Astrocyte (in vitro differentiated cells and primary cell): ENCODE results near the gene HNMT. TPM values are rescaled to one million over a fixed set of nuclear protein-coding genes. Genes with fewer than 3 reads are reported as not detected.
A peak's percentile ranks its signal among the peaks of the same experiment; 100 is the strongest.

Source experiments
- DNase-seq: peaks from one replicate; pipeline ENCODE4 v3.0.0-alpha.2; 2010; ENCODE audit warnings: low read depth
- FAIRE-seq: peaks from 2 replicates; lab custom pipeline; 2011; peaks lifted over from hg19 to GRCh38; lab: Jason Lieb, UNC
- H2AFZ ChIP-seq: 2 replicates; pipeline ENCODE4 v1.6.0; 2012; ENCODE audit warnings: low read depth, low read length, inconsistent platforms
- H3K27ac ChIP-seq: 2 replicates; pipeline ENCODE4 v1.5.1; 2011; ENCODE audit warnings: low read depth, low read length, inconsistent platforms
- H3K27me3 ChIP-seq: 2 replicates; pipeline ENCODE4 v1.6.0; 2011; ENCODE audit warnings: low read length, inconsistent platforms; ENCODE audit not compliant: insufficient read depth
- H3K36me3 ChIP-seq: 2 replicates; pipeline ENCODE4 v1.5.1; 2011; ENCODE audit warnings: low read length, inconsistent platforms; ENCODE audit not compliant: insufficient read depth
- H3K4me1 ChIP-seq: 2 replicates; pipeline ENCODE4 v1.5.1; 2011; ENCODE audit warnings: low read length, inconsistent platforms; ENCODE audit not compliant: insufficient read depth
- H3K4me2 ChIP-seq: 2 replicates; pipeline ENCODE4 v1.6.0; 2012; ENCODE audit warnings: low read length, inconsistent platforms
- H3K4me3 ChIP-seq: 2 replicates; pipeline ENCODE4 v1.5.1; 2011; ENCODE audit warnings: low read depth, mild to moderate bottlenecking, low read length, inconsistent platforms; ENCODE audit not compliant: insufficient read depth
- H3K79me2 ChIP-seq: 2 replicates; pipeline ENCODE4 v1.6.0; 2012; ENCODE audit warnings: mild to moderate bottlenecking, low read length, inconsistent platforms; ENCODE audit not compliant: insufficient read depth
- H3K9ac ChIP-seq: 2 replicates; pipeline ENCODE4 v1.6.0; 2012; ENCODE audit warnings: mild to moderate bottlenecking, low read length, inconsistent platforms
- H3K9me3 ChIP-seq: 2 replicates; pipeline ENCODE4 v1.5.1; 2012; ENCODE audit warnings: low read depth, mild to moderate bottlenecking, low read length, inconsistent platforms; ENCODE audit not compliant: insufficient read depth
- H4K20me1 ChIP-seq: 2 replicates; pipeline ENCODE4 v1.6.0; 2012; ENCODE audit warnings: low read length, inconsistent platforms; ENCODE audit not compliant: insufficient read depth
- H3K27ac Mint-ChIP-seq: one replicate; pipeline ENCODE4 v1.8.0; 2021; ENCODE audit warnings: mild to moderate bottlenecking, mixed read lengths; ENCODE audit not compliant: unreplicated experiment
- H3K27me3 Mint-ChIP-seq: one replicate; pipeline ENCODE4 v1.8.0; 2021; ENCODE audit warnings: low read depth, mixed read lengths; ENCODE audit not compliant: unreplicated experiment
- H3K36me3 Mint-ChIP-seq: one replicate; pipeline ENCODE4 v1.8.0; 2021; ENCODE audit warnings: low read depth, mixed read lengths; ENCODE audit not compliant: unreplicated experiment
- H3K4me1 Mint-ChIP-seq: one replicate; pipeline ENCODE4 v1.8.0; 2021; ENCODE audit warnings: low read depth, mixed read lengths; ENCODE audit not compliant: unreplicated experiment
- H3K4me3 Mint-ChIP-seq: one replicate; pipeline ENCODE4 v1.8.0; 2021; ENCODE audit warnings: mild to moderate bottlenecking, moderate library complexity, mixed read lengths; ENCODE audit not compliant: unreplicated experiment
- H3K9me3 Mint-ChIP-seq: one replicate; pipeline ENCODE4 v1.8.0; 2021; ENCODE audit warnings: mild to moderate bottlenecking, mixed read lengths; ENCODE audit not compliant: unreplicated experiment
- CTCF ChIP-seq: IDR thresholded peaks from 2 replicates; pipeline ENCODE4 v1.5.1; 2011; ENCODE audit warnings: low read depth, mild to moderate bottlenecking, inconsistent platforms, low read length, moderate library complexity; ENCODE audit not compliant: insufficient read depth
- EZH2 ChIP-seq: IDR thresholded peaks from 2 replicates; pipeline ENCODE4 v1.6.1; 2012; ENCODE audit warnings: mild to moderate bottlenecking, low read length, inconsistent platforms; ENCODE audit not compliant: insufficient read depth
- total RNA-seq: library from RNA; stranded (reverse); gene quantifications from 2 replicates; pipeline ENCODE4 v1.2.1, GENCODE V29; 2021

Gene HNMT
- total RNA-seq, 1 donor from 2014 or later: 15.3 TPM

GRCh38 chr2:138021154-138021553 is 56.9 kb downstream of the HNMT start:
- Mint-ChIP-seq H3K36me3 (no peaks in the 10 kb centered on the region), H3K27me3 (no peaks in the 10 kb centered on the region), H3K4me1 (no peaks in the 10 kb centered on the region), H3K9me3 (no peaks in the 10 kb centered on the region), H3K4me3 (no peak overlapping the region), H3K27ac (no peak overlapping the region)
- DNase-seq: no peak
- Histone ChIP-seq H3K27ac (no peak overlapping the region), H3K36me3 (no peaks in the 10 kb centered on the region), H3K9me3 (no peaks in the 10 kb centered on the region), H3K4me1 (no peaks in the 10 kb centered on the region), H3K9ac (no peak overlapping the region), H3K79me2 (no peaks in the 10 kb centered on the region), H3K4me2 (no peak overlapping the region), H4K20me1 (no peaks in the 10 kb centered on the region), H2AFZ (no peak overlapping the region), H3K27me3 (no peaks in the 10 kb centered on the region), H3K4me3 (no peak overlapping the region)
- no peak for FAIRE-seq
- TF ChIP-seq CTCF: no peak
- TF ChIP-seq EZH2: no peak

GRCh38 chr2:138023298-138023697 is 59.0 kb downstream of the HNMT start:
- Mint-ChIP-seq H3K9me3 (no peaks in the 10 kb centered on the region), H3K4me1 (no peaks in the 10 kb centered on the region), H3K27me3 (no peaks in the 10 kb centered on the region), H3K4me3 (no peak overlapping the region), H3K27ac (no peak overlapping the region), H3K36me3 (no peaks in the 10 kb centered on the region)
- H2AFZ ChIP-seq: no peak overlapping the region
- TF ChIP-seq CTCF: no peak
- TF ChIP-seq EZH2: no peak
- H3K9me3 ChIP-seq: no peaks in the 10 kb centered on the region
- H3K4me3 ChIP-seq: no peak overlapping the region
- no peak overlapping the region for H3K4me2 ChIP-seq
- H3K9ac ChIP-seq: no peak overlapping the region
- no peaks in the 10 kb centered on the region for H3K27me3 ChIP-seq
- no peaks in the 10 kb centered on the region for H3K36me3 ChIP-seq
- DNase-seq (peak; percentile 78), FAIRE-seq (no peak)
- no peaks in the 10 kb centered on the region for H3K4me1 ChIP-seq
- no peaks in the 10 kb centered on the region for H3K79me2 ChIP-seq
- H4K20me1 ChIP-seq: no peaks in the 10 kb centered on the region
- H3K27ac ChIP-seq: no peak overlapping the region

- Histone ChIP-seq H3K27ac (no peak overlapping the region), H3K79me2 (no peaks in the 10 kb centered on the region), H4K20me1 (no peaks in the 10 kb centered on the region), H3K36me3 (no peaks in the 10 kb centered on the region), H3K4me1 (no peaks in the 10 kb centered on the region), H3K27me3 (no peaks in the 10 kb centered on the region), H3K9ac (no peak overlapping the region), H2AFZ (no peak overlapping the region), H3K4me2 (no peak overlapping the region), H3K4me3 (no peak overlapping the region), H3K9me3 (no peaks in the 10 kb centered on the region)
- FAIRE-seq (no peak), DNase-seq (peak; percentile 37)
- Mint-ChIP-seq H3K27me3 (no peaks in the 10 kb centered on the region), H3K27ac (no peak overlapping the region), H3K36me3 (no peaks in the 10 kb centered on the region), H3K4me1 (no peaks in the 10 kb centered on the region), H3K9me3 (no peaks in the 10 kb centered on the region), H3K4me3 (no peak overlapping the region)
- no peak for TF ChIP-seq EZH2
- no peak for TF ChIP-seq CTCF
Observed at GRCh38 chr2:138023976-138024375, 59.7 kb downstream of the HNMT start.
